HG02642 (cell line): ENCODE results near the gene UGGT2.
"Not testable (repeated sequence)": the region's sequence is repeated elsewhere in the genome, so short reads cannot be mapped to it uniquely, and the experiment has no call there.

Experiments used
- ATAC-seq: cut with Tn5 transposase; IDR thresholded peaks from one replicate; pipeline ENCODE4 v1.9.1; 2021; ENCODE audit warnings: mild to moderate bottlenecking; ENCODE audit not compliant: unreplicated experiment, poor library complexity

The UGGT2 gene

DNA sequence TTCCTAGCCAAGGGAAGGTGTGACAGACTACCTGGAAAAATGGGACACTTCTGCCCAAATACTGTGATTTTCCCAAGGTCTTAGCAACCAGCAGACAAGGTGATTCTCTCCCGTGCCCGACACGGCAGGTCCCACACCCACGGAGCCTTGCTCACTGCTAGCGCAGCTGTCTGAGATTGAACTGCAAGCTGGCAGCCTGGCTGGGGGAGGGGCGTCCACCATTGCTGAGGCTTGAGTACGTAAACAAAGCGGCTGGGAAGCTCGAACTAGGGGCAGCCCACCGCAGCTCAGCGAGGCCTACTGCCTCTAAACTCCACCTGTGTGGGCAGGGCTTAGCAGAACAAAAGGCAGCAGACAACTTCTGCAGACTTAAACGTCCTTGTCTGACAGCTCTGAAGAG is 146.2 kb downstream of the UGGT2 start:
- ATAC-seq: no peak

DNA sequence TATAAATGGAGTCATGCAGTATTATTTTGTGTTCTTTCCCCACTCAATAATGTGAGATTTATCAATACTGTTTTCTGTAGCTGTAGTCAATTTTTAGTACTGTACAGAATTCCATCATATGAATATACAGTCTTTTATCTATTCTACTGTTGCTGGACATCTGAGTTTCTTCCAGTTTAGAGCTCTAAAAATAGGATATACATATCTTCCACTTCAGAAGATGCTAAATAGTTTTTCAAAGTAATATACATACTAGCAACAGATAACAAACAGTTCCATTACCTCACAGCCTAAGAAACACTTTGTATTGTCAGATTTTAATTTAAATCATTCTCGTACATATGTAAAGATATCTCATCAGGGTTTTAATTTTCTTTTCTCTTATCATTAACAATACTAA is 149.6 kb downstream of the UGGT2 start:
- ATAC-seq: no peak

DNA sequence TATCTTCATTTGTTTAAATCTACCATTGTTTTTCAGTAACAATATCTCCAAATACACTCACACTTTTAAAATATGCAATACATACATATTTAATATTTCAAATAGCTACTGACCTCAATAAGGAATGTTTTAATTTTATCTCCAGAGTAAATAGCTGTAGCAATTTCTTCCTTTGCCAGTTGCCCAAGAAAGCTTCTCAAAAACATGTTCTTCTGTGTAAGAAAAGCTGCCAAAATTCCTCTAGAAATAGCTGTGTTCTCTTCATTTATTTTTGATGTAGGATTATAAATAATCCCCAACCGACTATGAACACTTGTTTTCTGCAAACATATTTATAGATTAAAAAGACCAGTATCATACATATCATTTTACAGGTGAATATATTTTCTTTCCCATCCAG is 150.5 kb downstream of the UGGT2 start:
- no peak for ATAC-seq

DNA sequence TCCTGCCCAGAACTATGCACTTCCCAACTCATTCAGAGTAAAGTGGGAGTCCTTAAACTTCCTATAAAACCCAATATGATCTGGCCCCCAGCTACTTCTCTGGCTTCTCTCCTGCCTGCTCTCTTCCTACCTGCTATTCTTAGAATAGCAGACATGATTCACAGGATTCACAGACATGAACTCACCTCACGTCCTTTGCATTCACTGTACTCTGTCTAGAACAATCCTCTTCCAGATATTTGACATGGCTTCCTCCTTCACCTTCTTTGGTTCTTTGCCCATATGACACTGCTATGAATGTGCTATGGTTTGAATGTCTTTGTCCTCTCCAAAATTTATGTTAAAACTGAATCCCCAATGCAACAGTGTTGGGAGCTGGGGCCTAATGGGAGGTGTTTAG is 154.9 kb downstream of the UGGT2 start:
- no peak for ATAC-seq

DNA sequence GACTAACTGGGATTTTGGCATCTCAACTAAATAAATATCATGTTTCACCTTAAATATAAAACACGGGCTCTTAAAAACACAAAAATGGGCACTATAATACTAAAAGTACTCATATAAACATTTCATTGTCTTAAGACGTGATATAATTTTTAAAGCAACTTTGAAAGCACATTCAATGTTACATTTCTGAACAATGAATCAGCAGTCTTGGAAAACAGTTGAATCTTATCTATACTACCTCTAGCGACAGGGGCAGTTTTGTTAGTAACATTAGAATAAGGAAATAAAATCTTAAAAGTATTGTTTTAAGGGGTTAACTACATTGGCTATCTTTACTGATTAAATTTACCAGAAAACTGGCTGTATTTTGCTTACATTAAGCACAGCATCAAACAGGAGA is 156.9 kb downstream of the UGGT2 start:
- no peak for ATAC-seq

DNA sequence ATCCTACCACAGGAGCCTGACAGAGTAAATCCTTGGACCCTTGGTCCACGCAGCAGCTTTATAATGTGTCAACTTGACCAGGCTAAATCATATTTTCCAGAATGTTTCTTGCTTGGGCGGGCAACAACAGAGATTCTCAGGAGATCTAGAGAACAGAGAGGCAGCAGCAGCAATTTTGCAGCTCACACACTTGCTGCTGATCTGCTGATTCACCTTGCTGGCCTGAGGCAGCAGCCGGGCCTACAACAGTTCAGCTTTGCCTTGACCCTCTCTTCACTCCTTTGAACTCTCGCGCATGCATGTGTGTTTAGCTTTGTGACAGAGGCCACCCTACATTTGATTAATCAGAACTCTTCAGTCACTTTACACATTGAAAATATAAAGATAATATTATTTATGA is 159.3 kb downstream of the UGGT2 start:
- no peak for ATAC-seq

DNA sequence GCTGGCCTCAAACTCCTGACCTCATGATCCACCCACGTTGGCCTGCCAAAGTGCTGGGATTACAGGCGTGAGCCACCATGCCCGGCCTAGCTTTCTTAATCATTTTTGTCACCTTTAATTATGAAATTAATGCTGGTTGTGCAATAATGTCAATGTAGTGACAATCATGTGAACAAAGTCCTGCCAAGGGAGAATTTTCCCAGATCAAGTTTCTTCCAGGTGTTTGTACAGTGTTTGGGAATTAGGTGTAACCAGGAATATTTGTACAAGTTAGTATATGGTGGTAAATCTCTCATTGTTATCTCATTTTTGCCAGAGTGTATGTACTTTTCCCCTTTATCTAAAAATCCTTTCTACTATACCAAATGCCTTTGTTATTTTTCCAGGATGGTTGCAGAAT is 171.1 kb downstream of the UGGT2 start:
- ATAC-seq: no peak

DNA sequence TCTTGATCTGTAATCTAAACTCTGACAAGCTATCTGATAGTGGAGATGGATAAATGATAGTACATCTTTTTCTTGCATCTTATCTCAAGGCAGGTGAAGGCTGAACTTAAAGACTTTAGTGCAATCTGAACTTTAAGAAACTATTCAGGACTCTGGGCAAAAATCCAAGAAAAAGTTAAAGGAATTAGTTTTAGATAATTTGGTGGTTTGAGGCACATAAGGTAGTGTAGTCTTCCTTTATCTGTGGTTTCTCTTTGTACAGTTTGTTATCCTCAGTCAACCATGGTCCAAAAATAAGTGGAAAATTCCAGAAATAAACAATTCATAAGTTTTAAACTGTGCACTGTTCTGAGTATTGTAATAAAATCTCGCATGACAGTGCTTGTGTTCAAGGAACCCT is 172.9 kb downstream of the UGGT2 start:
- no peak for ATAC-seq

DNA sequence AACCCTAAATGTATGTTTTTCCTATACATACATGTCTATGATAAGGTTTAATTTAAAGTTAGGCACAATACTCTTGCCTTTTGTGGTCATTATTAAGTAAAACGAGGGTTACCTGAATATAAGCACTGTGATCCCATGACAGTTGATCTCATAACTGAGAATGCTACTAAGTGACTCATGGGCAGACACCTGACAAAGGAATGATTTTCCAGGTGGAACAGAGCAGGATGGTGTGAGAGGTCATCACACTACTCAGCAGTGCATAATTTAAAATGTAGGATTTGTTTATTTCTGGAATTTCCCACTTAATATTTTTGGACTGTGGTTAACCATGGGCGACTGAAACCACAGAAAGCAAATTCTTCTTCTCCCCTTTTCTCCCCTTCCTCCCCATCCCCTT is 178.9 kb downstream of the UGGT2 start:
- ATAC-seq: no peak

DNA sequence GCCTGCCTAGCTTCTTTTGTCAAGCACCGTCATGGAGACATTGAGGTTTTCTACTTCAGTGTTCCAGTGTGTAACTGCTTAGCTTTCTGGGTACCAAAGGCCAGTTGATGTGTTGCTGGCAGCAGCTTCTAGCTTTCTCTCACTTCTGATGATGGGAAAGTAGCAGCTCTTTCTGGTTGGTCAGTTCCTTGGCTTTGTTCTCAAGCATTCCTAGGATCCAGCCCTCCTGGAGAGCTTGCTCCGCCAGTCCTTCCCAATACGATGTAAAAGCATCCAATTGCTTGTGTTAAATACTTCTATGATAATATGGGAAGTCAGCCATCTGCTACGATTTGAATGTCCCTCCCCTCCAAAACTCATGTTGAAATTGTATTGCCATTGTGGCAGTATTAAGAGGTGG is 182.8 kb downstream of the UGGT2 start:
- ATAC-seq: no peak

DNA sequence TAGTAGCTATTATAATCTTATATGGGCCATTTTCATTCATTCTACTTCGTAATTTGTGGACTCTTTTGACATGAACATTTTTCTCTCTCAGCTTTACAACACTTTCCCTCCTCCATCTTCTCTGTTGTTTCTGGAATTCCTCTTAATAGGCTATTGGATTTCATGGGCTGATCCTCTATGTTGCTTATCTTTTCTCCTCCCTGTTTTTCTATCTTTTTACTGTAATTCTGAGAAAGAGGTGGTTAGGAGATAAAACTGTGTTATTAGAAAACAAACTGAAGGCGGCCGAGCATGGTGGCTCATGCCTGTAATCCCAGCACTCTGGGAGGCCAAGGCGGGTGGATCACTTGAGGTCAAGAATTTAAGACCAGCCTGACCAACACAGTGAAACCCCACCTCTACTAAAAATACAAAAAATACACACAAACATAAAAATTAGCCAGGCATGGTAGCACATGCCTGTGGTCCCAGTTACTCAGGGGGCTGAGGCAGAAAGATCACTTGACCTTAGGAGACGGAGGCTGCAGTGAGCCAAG is 188.1 kb downstream of the UGGT2 start:
- no peak for ATAC-seq

DNA sequence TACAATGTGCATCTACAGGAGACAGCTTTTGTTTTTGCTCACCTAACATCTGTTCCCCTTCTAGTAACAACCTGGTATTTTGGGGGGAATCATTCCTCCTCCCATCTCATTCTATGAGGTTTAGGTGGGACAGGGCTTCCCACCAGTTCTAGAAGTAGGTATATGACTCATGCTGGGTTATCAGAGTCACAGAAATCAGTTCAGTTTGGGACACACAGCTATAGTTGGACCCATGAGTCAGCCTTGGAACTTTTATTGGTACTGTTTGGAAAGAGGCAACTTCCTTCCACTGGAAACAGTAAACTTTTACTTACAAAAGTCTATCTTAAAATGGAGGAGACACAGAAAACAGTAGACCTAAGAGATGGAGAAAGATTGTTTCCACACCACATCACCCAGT is 190.8 kb downstream of the UGGT2 start:
- ATAC-seq: no peak

DNA sequence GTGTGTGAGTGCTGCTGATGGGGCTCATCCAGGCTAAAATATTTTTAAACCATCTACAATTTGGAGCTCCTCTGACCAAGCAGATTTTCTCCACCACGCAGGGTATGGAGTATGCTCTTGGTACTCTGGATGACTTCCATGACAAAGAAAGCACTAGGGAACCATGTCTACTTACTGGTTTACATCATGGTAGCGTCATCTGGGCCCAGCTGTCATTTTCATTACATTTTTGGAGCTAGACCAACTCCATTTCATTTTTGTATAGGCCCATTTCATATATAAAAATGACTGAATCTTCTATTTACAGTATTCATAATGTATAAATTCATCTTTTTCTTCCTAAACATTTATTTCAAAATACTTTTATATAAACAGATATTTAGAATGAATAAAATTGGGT is 191.9 kb downstream of the UGGT2 start:
- no peak for ATAC-seq

DNA sequence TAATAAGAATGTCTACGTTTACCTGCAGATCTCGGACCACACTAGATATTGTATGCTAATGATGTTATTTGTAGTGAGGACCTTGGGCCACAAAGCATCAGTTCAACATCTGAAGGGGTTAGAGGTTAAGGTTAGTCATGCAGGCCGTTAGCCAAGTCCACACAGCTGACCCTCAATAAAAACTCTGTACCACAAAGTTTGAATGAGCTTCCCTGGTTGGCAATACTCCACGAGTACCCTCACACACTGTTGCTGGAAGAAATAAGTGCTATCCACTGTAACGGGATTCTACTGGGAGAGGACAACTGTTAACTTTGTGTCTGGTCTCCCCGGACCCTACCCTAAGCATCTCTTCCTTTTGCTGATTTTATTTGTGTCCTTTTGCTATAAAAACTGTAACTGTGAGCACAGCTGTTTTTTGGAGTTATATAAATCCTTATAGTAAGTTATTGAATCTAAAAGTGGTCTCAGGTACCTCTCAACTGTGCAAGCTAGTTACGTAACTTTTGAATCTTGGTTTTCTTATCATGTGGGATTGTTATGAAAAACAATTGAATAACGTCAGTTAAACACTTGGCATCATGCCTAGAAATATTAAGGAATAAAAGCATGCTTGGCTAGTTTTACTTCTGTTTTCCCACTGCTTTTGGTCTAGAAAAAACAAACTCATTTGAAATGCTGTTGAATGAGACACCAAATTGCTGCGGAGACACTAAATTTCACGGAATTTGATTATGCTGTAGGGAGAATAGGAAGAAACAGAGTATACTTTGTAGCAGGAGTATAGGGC is 194.7 kb downstream of the UGGT2 start:
- no peak for ATAC-seq

DNA sequence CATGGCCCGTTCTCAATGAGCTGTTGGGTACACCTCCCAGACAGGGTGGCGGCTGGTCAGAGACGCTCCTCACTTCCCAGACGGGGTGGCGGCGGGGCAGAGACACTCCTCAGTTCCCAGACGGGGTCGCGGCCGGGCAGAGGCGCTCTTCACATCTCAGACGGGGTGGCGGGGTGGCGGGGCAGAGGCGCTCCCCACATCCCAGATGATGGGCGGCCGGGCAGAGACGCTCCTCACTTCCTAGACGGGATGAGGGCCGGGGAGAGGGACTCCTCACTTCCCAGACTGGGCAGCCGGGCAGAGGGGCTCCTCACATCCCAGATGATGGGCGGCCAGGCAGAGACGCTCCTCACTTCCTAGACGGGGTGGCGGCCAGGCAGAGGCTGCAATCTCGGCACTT is 207.5 kb downstream of the UGGT2 start:
- ATAC-seq: not testable (repeated sequence)

DNA sequence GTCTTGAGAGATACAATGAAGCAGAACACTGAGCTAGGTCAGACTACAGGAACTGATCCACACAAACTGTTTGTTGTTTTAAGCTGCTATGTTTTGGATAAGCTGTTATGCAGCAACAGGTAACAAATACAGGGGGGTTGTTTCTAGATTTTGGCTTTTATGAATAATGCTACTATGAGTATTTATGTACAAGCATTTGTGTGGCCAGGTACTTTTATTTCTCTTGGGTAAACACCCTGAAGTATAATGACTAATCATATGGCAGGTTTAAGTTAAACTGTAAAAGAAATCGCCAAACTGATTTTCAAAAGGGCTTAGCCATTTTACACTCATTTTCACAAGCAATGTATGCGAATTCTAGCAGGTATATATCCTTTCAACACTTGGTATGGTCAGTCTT is 210.3 kb downstream of the UGGT2 start:
- no peak for ATAC-seq

DNA sequence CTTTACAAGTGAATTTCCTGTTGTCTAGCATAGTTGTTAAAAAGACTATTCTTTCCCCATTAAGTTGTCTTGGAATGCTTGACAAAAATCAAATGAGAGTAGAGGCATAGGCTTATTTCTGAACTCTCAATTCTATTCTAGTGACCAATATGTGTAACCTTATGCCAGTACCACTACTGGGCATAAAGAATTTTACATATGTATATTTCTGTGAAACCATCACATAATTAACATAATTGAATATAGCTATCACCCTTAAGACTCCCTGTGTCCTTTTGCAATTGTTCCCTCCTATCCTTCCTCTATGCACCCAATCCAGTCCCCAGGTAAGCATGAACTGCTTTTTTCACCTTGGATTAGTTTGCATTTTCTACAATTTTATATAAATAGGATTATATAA is 211.3 kb downstream of the UGGT2 start:
- ATAC-seq: no peak

DNA sequence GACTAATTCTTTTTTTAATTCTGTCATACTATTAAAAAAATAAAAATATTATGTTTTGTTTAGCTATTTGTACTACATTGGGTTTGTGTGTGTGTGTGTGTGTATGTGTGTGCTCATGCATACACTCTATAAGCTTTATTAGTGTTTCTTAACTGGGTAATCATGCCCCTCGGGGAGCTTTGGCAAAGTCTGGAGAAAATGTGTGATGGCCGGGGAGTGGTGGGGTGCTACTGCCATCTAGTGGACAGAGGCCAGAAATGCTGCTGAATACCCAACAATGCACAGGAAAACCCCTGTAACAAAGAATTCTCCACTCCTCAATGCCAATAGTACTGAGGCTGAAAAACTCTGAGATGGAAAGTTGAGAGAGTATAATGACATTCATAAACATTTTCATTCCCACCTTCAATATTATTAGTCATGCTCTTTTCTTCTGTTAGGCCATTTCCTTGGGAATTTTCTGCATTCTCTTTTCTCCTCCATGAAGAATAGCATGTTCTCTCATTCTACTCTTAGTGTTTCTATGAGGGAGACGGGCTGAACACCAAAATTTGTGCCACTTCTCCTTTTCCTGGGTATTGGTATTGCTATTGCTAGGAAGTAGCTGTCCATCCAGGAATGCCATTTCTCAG is 219.0 kb downstream of the UGGT2 start:
- ATAC-seq: peak; percentile 89

DNA sequence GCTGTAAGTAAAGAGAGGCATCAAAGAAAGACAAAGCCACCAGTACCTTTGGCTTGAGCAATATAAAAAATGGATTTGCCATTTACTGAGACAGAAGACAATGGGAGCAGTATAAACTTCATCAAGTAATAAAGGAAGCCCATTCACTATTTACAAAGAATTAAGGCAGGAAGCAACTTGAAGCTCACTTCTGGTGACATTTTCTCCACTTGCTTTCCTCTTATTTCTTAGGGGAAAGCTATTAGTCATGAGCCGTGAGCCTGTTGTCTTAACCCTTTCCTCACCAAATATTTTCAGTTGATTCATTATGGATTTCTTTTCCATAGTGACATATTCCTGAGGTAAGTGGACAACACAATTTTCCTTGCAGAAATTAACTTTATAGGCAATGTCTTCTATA is 219.5 kb downstream of the UGGT2 start:
- no peak for ATAC-seq

DNA sequence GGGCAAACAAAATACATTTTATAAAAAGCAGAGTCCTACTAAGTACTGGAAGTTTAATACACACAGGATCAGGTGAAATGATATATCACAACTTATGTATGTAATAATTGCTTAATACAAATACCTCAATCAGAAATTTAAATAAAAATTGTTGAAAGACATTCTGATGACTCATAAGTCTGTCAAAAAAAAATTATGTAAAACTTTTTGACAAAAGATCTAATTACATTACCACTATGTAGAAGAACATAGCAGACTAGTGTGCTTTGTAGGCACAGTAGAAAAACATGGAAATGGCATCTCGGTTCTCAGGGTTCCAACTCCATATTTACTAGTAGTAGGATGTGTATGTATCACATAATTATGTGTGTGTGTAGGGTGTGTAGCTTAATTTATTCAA is 220.1 kb downstream of the UGGT2 start:
- ATAC-seq: no peak

DNA sequence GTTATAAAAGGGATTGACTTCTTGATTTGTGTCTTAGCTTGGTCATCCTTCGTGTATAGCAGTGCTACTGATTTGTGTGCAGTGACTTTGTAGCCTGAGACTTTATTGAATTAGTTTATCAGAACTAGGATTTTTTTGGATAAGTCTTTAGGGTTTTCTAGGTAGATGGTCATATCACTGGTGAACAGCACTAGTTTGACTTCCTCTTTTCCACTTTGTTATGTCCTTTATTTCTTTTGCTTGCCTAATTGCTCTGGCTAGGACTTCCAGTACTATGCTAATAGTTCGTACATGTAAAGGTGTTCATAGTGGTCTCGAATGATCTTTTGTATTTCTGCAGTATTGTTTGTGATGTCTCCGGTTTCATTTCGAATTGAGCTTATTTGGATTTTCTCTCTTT is 230.9 kb downstream of the UGGT2 start:
- ATAC-seq: no peak

DNA sequence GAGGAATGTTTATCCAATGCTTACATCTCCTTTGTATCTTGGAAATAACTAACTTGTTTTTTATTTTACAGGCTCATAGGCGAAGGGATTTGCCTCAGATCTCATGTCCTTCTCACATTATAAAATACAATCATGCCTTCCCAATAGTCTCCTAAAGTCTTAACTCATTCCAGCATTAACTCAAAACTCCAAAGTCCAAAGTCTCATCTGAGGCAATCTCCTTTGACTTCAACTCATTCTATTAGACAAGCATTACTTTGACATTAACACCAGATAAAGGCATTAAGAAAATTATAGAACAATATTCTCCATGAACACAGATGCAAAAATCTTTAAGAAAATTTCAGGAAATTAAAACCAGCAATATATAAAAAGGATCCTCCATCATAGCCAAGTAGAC is 238.7 kb downstream of the UGGT2 start:
- ATAC-seq: no peak
